CMK (cell line): ENCODE results near the gene MTG2.

Experiments used
- DNase-seq: peaks from one replicate; pipeline ENCODE4 v3.0.0-alpha.2; 2010; ENCODE audit warnings: low read depth

Gene MTG2

GRCh38 chr20:62233684-62234083 is 50.9 kb downstream of the MTG2 start:
- no peak for DNase-seq

GRCh38 chr20:62234339-62234738 is 51.5 kb downstream of the MTG2 start:
- no peak for DNase-seq

- DNase-seq = no peak
Measured at GRCh38 chr20:62235001-62235776, 52.4 kb downstream of the MTG2 start.

- DNase-seq = no peak
Measured at GRCh38 chr20:62235777-62236157, 52.9 kb downstream of the MTG2 start.

- no peak for DNase-seq
Measured at GRCh38 chr20:62236200-62236599, 53.4 kb downstream of the MTG2 start.

GRCh38 chr20:62236766-62237513 is 54.1 kb downstream of the MTG2 start:
- DNase-seq = no peak

GRCh38 chr20:62237514-62237800 is 54.6 kb downstream of the MTG2 start:
- no peak for DNase-seq

- peak; percentile 90 for DNase-seq
Measured at GRCh38 chr20:62237801-62238568, 55.2 kb downstream of the MTG2 start, which contains the start of gene OSBPL2. Gene OSBPL2 (plus strand): TSS chr20:62238521. CDS start chr20:62256185, 17,664 bp downstream.

GRCh38 chr20:62238569-62239277 is 55.9 kb downstream of the MTG2 start:
- DNase-seq = no peak

- DNase-seq = no peak
Measured at GRCh38 chr20:62239278-62239879, 56.6 kb downstream of the MTG2 start.

- no peak for DNase-seq
Measured at GRCh38 chr20:62240020-62240685, 57.3 kb downstream of the MTG2 start.

GRCh38 chr20:62241506-62241905 is 58.7 kb downstream of the MTG2 start:
- DNase-seq = no peak

GRCh38 chr20:62242176-62242575 is 59.3 kb downstream of the MTG2 start:
- DNase-seq = no peak

GRCh38 chr20:62243106-62243505 is 60.3 kb downstream of the MTG2 start:
- DNase-seq = no peak

- DNase-seq = no peak
Measured at GRCh38 chr20:62243906-62244515, 61.2 kb downstream of the MTG2 start.

- DNase-seq = no peak
Measured at GRCh38 chr20:62244644-62245108, 61.8 kb downstream of the MTG2 start.

GRCh38 chr20:62245911-62246280 is 63.1 kb downstream of the MTG2 start:
- no peak for DNase-seq

GRCh38 chr20:62246431-62246830 is 63.6 kb downstream of the MTG2 start:
- DNase-seq = no peak

GRCh38 chr20:62246872-62247652 is 64.2 kb downstream of the MTG2 start:
- no peak for DNase-seq
